Parathyroid adenoma (tissue), 2 donors: ENCODE results near the gene GHR.

Source experiments
- H2AFZ ChIP-seq: fragments of 300-600 bp; sonication (generic); one replicate; pipeline ENCODE4 v1.7.0; 2017; ENCODE audit warnings: antibody characterized with exemption, mild to moderate bottlenecking
- H3K27ac ChIP-seq: fragments of 300-600 bp; sonication (generic); one replicate; pipeline ENCODE4 v1.7.0; 2017
- H3K27me3 ChIP-seq: fragments of 300-600 bp; sonication (generic); one replicate; pipeline ENCODE4 v1.7.0; 2017; ENCODE audit warnings: low read length; ENCODE audit not compliant: control insufficient read depth, insufficient read depth
- H3K36me3 ChIP-seq: fragments of 300-600 bp; sonication (generic); one replicate; pipeline ENCODE4 v1.7.0; 2017; ENCODE audit warnings: low read length; ENCODE audit not compliant: control insufficient read depth, insufficient read depth
- H3K4me1 ChIP-seq: fragments of 300-600 bp; sonication (generic); one replicate; pipeline ENCODE4 v1.7.0; 2017; ENCODE audit warnings: control low read depth
- H3K4me2 ChIP-seq: fragments of 300-600 bp; sonication (generic); one replicate; pipeline ENCODE4 v1.7.0; 2017; ENCODE audit warnings: low read length
- H3K4me3 ChIP-seq: fragments of 300-600 bp; sonication (generic); one replicate; pipeline ENCODE4 v1.7.0; 2017; ENCODE audit warnings: low read depth, low read length
- H3K79me2 ChIP-seq: fragments of 300-600 bp; sonication (generic); one replicate; pipeline ENCODE4 v1.7.0; 2017; ENCODE audit warnings: control low read depth
- H3K9ac ChIP-seq: fragments of 300-600 bp; sonication (generic); one replicate; pipeline ENCODE4 v1.7.0; 2017; ENCODE audit warnings: mild to moderate bottlenecking
- H3K9me3 ChIP-seq: fragments of 300-600 bp; sonication (generic); one replicate; pipeline ENCODE4 v1.7.0; 2017; ENCODE audit warnings: low read length; ENCODE audit not compliant: control insufficient read depth
- TF ChIP-seq, protein P1 (sequence below): fragments of 300-600 bp; sonication (generic); IDR thresholded peaks from one replicate; pipeline ENCODE4 v1.7.0; 2017; ENCODE audit warnings: antibody characterized with exemption, mild to moderate bottlenecking
- donor health status: primary hyperparathyroidism.

Gene GHR

DNA sequence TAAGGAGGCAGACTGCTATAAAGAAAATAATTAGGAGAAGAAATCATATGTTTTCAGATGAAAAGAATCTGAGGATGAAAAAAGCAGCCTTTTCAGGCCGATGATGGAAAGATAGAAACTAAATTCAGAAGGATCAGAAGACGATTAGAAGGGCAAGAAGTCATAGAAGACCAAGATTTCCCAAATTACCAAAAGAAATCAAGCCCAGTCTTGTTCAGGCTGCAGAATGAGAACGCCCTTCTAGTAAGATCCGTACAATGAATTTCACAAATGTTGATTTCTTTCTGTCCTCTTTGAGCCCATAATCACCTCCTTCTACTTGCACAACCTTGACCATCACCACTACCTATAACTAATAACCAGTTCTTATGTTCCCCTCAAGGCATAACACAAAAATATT, 218.8 kb downstream of the GHR start:
- Histone ChIP-seq H3K79me2 (no peaks in the 10 kb centered on the region), H3K36me3 (no peaks in the 10 kb centered on the region), H3K27me3 (no peaks in the 10 kb centered on the region), H3K4me3 (no peak overlapping the region), H3K27ac (no peak overlapping the region), H3K4me2 (no peak overlapping the region), H3K9me3 (no peaks in the 10 kb centered on the region), H3K9ac (no peak overlapping the region), H2AFZ (no peak overlapping the region), H3K4me1 (no peaks in the 10 kb centered on the region)
- TF ChIP-seq, protein P1, sequence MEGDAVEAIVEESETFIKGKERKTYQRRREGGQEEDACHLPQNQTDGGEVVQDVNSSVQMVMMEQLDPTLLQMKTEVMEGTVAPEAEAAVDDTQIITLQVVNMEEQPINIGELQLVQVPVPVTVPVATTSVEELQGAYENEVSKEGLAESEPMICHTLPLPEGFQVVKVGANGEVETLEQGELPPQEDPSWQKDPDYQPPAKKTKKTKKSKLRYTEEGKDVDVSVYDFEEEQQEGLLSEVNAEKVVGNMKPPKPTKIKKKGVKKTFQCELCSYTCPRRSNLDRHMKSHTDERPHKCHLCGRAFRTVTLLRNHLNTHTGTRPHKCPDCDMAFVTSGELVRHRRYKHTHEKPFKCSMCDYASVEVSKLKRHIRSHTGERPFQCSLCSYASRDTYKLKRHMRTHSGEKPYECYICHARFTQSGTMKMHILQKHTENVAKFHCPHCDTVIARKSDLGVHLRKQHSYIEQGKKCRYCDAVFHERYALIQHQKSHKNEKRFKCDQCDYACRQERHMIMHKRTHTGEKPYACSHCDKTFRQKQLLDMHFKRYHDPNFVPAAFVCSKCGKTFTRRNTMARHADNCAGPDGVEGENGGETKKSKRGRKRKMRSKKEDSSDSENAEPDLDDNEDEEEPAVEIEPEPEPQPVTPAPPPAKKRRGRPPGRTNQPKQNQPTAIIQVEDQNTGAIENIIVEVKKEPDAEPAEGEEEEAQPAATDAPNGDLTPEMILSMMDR = no peak

DNA sequence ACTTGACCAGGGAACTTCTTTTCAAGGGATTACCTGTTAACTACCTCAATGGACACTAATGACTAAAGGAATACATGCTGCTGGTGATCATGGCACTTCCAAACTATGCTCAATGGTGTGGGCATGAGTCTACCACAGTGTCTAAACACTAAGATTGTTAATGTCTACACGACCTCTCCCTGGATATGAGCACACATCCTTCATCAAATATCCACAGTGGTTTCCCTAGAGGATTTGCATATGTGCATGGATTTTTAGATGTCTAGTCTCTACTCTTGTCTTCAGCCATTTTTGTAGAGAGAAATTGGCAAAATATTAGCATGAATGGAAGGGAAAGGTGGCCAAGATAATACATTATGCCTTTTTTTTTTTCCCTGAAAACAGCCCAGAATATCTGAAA, 220.1 kb downstream of the GHR start:
- no peak overlapping the region for H3K4me3 ChIP-seq
- no peak overlapping the region for H2AFZ ChIP-seq
- H3K79me2 ChIP-seq = no peaks in the 10 kb centered on the region
- TF ChIP-seq, protein P1 = no peak
- H3K9me3 ChIP-seq = no peaks in the 10 kb centered on the region
- H3K36me3 ChIP-seq = no peaks in the 10 kb centered on the region
- no peaks in the 10 kb centered on the region for H3K27me3 ChIP-seq
- no peaks in the 10 kb centered on the region for H3K4me1 ChIP-seq
- no peak overlapping the region for H3K9ac ChIP-seq
- H3K4me2 ChIP-seq = no peak overlapping the region
- H3K27ac ChIP-seq = no peak overlapping the region

DNA sequence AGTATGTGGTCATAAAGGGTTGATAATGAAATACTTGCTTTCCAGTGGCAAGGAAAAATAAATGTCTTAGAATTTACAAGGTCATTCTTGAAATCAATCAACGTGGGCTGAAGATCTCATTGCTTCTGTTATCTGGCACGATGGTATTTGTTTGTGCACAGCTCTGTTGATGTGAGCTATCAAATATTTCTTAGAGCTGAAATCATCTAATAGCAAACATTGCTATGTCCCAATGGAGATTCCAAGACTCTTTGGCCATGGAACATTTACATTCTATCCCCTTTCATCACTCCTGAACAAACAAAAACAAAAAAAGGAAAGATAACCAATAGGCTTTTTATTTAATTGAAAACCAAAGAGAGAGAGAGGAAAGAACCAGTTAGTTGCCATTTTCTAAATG, 221.9 kb downstream of the GHR start:
- no peaks in the 10 kb centered on the region for H3K27me3 ChIP-seq

DNA sequence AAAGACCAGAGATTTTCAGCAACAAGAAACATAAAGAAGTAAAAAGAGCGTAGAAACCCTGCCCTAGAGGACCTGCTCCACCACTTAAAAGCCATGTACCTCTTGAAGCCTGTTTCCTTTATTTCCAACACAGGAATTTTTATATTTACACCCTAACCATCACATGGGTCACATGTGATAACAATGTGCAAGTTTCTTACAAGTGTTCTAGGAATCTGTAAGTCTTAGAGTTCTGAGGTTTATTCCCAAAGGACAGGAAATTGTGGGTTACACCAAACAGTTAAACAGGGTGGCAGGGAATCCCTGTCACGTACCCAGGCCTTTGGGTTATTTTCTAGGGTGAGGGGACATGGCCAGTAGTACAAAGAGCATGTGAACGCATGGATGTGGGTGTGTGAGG, 224.8 kb downstream of the GHR start:
- TF ChIP-seq, protein P1 = no peak
- H3K4me2 ChIP-seq = no peak overlapping the region
- no peaks in the 10 kb centered on the region for H3K4me1 ChIP-seq
- no peaks in the 10 kb centered on the region for H3K9me3 ChIP-seq
- no peaks in the 10 kb centered on the region for H3K36me3 ChIP-seq
- H3K79me2 ChIP-seq = no peaks in the 10 kb centered on the region
- H2AFZ ChIP-seq = no peak overlapping the region
- no peak overlapping the region for H3K4me3 ChIP-seq
- no peak overlapping the region for H3K9ac ChIP-seq
- H3K27me3 ChIP-seq = no peaks in the 10 kb centered on the region
- H3K27ac ChIP-seq = no peak overlapping the region

More for the DNA sequence above, 221.9 kb downstream of the GHR start:
- H3K4me1 ChIP-seq = no peaks in the 10 kb centered on the region
- no peak overlapping the region for H3K9ac ChIP-seq
- H3K79me2 ChIP-seq = no peaks in the 10 kb centered on the region
- no peak overlapping the region for H3K4me3 ChIP-seq
- TF ChIP-seq, protein P1 = no peak
- H3K9me3 ChIP-seq = no peaks in the 10 kb centered on the region
- H2AFZ ChIP-seq = no peak overlapping the region
- no peak overlapping the region for H3K27ac ChIP-seq
- H3K4me2 ChIP-seq = no peak overlapping the region
- H3K36me3 ChIP-seq = no peaks in the 10 kb centered on the region

DNA sequence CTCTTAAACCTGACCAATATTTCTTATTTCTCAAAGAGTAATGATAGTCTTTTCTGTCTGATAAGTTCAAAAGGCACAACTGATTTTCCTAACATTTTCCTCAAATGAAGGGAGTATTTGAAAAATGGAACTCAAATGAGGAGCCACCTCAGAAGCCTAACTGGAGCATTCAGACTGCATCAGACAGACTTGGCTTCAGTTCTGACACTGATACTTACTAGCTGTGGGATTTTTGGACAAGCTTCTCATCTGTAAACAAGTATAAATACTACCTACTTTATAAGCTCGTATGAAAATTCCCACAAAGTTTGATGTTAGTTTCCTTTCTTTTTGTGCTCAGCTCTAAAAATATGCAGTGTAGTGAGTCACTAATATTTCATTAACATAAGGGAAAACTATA, 225.7 kb downstream of the GHR start:
- no peak overlapping the region for H3K4me2 ChIP-seq
- H3K36me3 ChIP-seq = no peaks in the 10 kb centered on the region
- no peaks in the 10 kb centered on the region for H3K27me3 ChIP-seq
- H3K27ac ChIP-seq = no peak overlapping the region
- no peaks in the 10 kb centered on the region for H3K79me2 ChIP-seq
- no peak overlapping the region for H2AFZ ChIP-seq
- TF ChIP-seq, protein P1 = no peak
- no peak overlapping the region for H3K9ac ChIP-seq
- H3K4me1 ChIP-seq = no peaks in the 10 kb centered on the region
- no peak overlapping the region for H3K4me3 ChIP-seq
- H3K9me3 ChIP-seq = no peaks in the 10 kb centered on the region
